Aorta (tissue), 5 donors: ENCODE results near the gene ELL2. TPM values are rescaled to one million over a fixed set of nuclear protein-coding genes. Genes with fewer than 3 reads are reported as not detected.

Source experiments
- ATAC-seq: fragments of 200-7000 bp; cut with Tn5 transposase; one replicate; pipeline ENCODE4 v1.9.1; 2022; ENCODE audit warnings: moderate library complexity; ENCODE audit not compliant: low FRiP score
- DNase-seq, 2 donors: peaks; one replicate each; pipeline ENCODE4 v3.0.0-alpha.2; 2020
- H3K27ac ChIP-seq, 2 donors: one replicate each; pipeline ENCODE4 v1.5.1; 2013; ENCODE audit warnings: low read length in 2 of 2, mild to moderate bottlenecking in 2 of 2, moderate library complexity in 2 of 2, control low read depth in 1 of 2, inconsistent platforms in 1 of 2, low read depth in 1 of 2
- H3K27me3 ChIP-seq, 2 donors: one replicate each; pipeline ENCODE4 v1.6.1; 2013; ENCODE audit warnings: control low read depth in 1 of 2, low read length in 1 of 2, mild to moderate bottlenecking in 1 of 2, moderate library complexity in 1 of 2; ENCODE audit not compliant: insufficient read depth in 2 of 2, control insufficient read depth in 1 of 2
- H3K36me3 ChIP-seq, 2 donors: one replicate each; pipeline ENCODE4 v1.6.1; 2013; ENCODE audit warnings: control low read depth in 1 of 2, low read length in 1 of 2, mild to moderate bottlenecking in 1 of 2; ENCODE audit not compliant: insufficient read depth in 2 of 2, control insufficient read depth in 1 of 2
- H3K4me1 ChIP-seq, 2 donors: one replicate each; pipeline ENCODE4 v1.6.1; 2013; ENCODE audit warnings: low read length in 2 of 2, control low read depth in 1 of 2, mild to moderate bottlenecking in 1 of 2, moderate library complexity in 1 of 2; ENCODE audit not compliant: insufficient read depth in 2 of 2, control insufficient read depth in 1 of 2
- H3K4me3 ChIP-seq, 2 donors: one replicate each; pipeline ENCODE4 v1.5.1; 2013; ENCODE audit warnings: low read length in 2 of 2, control low read depth in 1 of 2, mild to moderate bottlenecking in 1 of 2
- H3K9me3 ChIP-seq: one replicate; pipeline ENCODE4 v1.6.1; 2013; ENCODE audit warnings: mild to moderate bottlenecking, low read length; ENCODE audit not compliant: control insufficient read depth
- WGBS, 2 donors: extraction: QIAGEN DNeasy Blood & Tissue Kit; methylation state at CpG; one replicate each; pipeline ENCODE4 v1.1.7; 2013; 5-methylcytosine and 5-hydroxymethylcytosine counted together
- intact Hi-C, 2 donors: fragments of 100-400 bp; cut with DNase I; formaldehyde crosslinking; loops; one replicate each; pipeline versions ENCODE4 v1.14.2 to v1.15.0; 2022
- polyA plus RNA-seq, 2 donors: library from polyadenylated mRNA; stranded (reverse); fragments of 200-250 nt; gene quantifications; one replicate each; pipeline ENCODE4 v1.2.3, GENCODE V29; 2013
- total RNA-seq, 2 donors: library from RNA; stranded (reverse); fragmentation: NEBNext Ultra II Directional; extraction: Animal tissue kit (Norgen Biotek cat#: 25700); gene quantifications; one replicate each; pipeline ENCODE4 v1.2.1, GENCODE V29; 2021
- donor health status: healthy with polysubstance abuse.
- donor health status: Bipolar disorder and iron deficiency.
- donor health status: DM: no; HTN: no; CAD: no.
- donor health status: DM: no; HTN: no; CAD: no.
- donor health status: DM: yes; HTN: yes; CAD: no.

The ELL2 gene
- total and polyA plus RNA-seq, 4 donors = 36.6 to 207 (median 77.9) TPM

- ATAC-seq (no peak), DNase-seq (no peak)
- Histone ChIP-seq H3K27ac (no peak overlapping the region), H3K27me3 (no peaks in the 10 kb centered on the region), H3K9me3 (no peaks in the 10 kb centered on the region), H3K4me1 (no peaks in the 10 kb centered on the region), H3K4me3 (no peak overlapping the region), H3K36me3 (no peaks in the 10 kb centered on the region)
- 13% methylated on average over 1 of the region's 1 CpG for WGBS, 2 donors
- intact Hi-C loops = loop anchor here (1.0 to 5.0 kb wide), 5 partner anchors 66 to 200 kb away; partner anchors contain the start of genes RFESD (in 1 of the 2) and RHOBTB3 (in 1 of the 2)
These were observed 114.4 kb downstream of the ELL2 start for GRCh38 chr5:95847261-95847592.

- peak in 1 of 2 donors; percentile 69 for DNase-seq
- no peak overlapping the region for H3K27ac ChIP-seq
These were observed 114.9 kb downstream of the ELL2 start for GRCh38 chr5:95846554-95847260.

DNA sequence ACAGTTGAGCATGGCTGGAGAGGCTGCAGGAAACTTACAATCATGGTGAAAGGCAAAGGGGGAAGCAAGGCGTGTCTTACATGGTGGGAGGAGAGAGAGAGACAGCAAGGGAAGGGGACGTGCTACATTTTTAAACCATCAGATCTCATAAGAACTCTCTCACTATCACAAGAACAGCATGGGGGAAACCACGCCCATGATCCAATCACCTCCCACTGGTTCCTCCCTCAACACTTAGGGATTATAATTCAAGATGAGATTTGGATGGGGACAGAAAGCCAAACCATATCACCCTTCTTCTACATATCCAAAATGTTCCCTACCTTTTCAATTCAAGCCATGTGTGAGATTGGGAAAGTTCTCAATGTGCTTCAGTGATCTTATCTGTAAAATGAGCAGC lies 116.3 kb downstream of the ELL2 start:
- H3K36me3 ChIP-seq = no peaks in the 10 kb centered on the region
- H3K27ac ChIP-seq = no peak overlapping the region
- H3K27me3 ChIP-seq = no peaks in the 10 kb centered on the region
- WGBS, 2 donors = 86 to 89% methylated on average over 3 of the region's 3 CpGs
- ATAC-seq (no peak), DNase-seq (no peak)
- no peak overlapping the region for H3K4me3 ChIP-seq
- intact Hi-C loops = loop anchor here (5.0 kb wide), 4 partner anchors 113 to 198 kb away; partner anchors contain the start of genes RFESD (in 1 of the 2) and RHOBTB3 (in 1 of the 2)
- no peaks in the 10 kb centered on the region for H3K9me3 ChIP-seq
- H3K4me1 ChIP-seq = no peaks in the 10 kb centered on the region

More at GRCh38 chr5:95846554-95847260, 114.9 kb downstream of the ELL2 start:
- intact Hi-C loops = loop anchor here (1.0 to 5.0 kb wide), 5 partner anchors 65 to 199 kb away; partner anchors contain the start of genes RFESD (in 1 of the 2) and RHOBTB3 (in 1 of the 2)
- Histone ChIP-seq H3K4me1 (no peaks in the 10 kb centered on the region), H3K36me3 (no peaks in the 10 kb centered on the region), H3K27me3 (no peaks in the 10 kb centered on the region), H3K4me3 (no peak overlapping the region), H3K9me3 (no peaks in the 10 kb centered on the region)
- 65 to 72% methylated on average over 7 of the region's 7 CpGs for WGBS, 2 donors
- peak; percentile 93 for ATAC-seq

GRCh38 chr5:95843733-95844223 lies 117.9 kb downstream of the ELL2 start:
- ATAC-seq = peak; percentile 51
- H3K27ac ChIP-seq = no peak overlapping the region
- intact Hi-C loops = loop anchor here in 1 of 2 donors (5.0 kb wide), 1 partner anchor 36 kb away; no protein-coding TSS in a partner anchor

DNA sequence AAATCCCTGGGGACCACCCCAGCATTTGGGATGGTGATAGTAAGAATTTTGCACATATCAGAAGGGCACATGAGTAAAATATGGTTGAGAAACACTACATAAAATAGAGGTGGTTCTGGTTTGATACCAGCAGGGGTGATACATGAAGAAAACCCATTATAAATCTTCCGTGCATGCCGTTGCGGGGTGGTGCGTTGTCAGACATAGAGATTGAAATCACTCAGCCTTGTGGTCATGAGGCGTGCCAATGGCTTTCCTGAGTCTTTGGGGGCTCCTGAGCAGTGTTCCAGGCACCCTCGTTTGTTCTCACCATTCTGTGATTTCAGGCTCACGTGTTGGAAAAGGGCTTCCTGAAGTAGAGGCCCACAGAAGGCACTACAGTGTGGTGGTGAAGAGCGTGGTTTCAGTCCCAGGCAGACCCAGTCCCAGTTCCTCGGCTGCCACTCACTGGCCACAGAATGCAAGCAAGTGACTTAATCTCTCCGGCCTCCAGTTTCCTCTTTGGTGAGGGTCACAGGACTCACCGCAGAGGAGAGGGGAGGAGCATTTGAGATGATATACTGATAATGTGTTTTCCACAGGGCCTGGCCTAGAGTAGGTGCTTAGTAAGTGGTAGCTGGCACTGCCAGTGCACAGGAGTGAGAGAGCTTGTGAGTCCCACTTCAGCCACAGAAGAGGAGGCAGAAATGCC lies 118.7 kb downstream of the ELL2 start:
- no peaks in the 10 kb centered on the region for H3K27me3 ChIP-seq
- no peaks in the 10 kb centered on the region for H3K36me3 ChIP-seq
- no peak overlapping the region for H3K4me3 ChIP-seq
- H3K9me3 ChIP-seq = no peaks in the 10 kb centered on the region
- no peaks in the 10 kb centered on the region for H3K4me1 ChIP-seq
- DNase-seq (peak; percentile 53 to 87), ATAC-seq (peak; percentile 51)
- intact Hi-C loops = loop anchor here in 1 of 2 donors (5.0 kb wide), 1 partner anchor 36 kb away; no protein-coding TSS in a partner anchor
- WGBS, 2 donors = 75 to 76% methylated on average over 11 of the region's 11 CpGs
- no peak overlapping the region for H3K27ac ChIP-seq

More at GRCh38 chr5:95843733-95844223, 117.9 kb downstream of the ELL2 start:
- 44 to 50% methylated on average over 3 of the region's 3 CpGs for WGBS, 2 donors
- H3K36me3 ChIP-seq = no peaks in the 10 kb centered on the region
- no peaks in the 10 kb centered on the region for H3K9me3 ChIP-seq
- DNase-seq = no peak
- no peaks in the 10 kb centered on the region for H3K4me1 ChIP-seq
- no peak overlapping the region for H3K4me3 ChIP-seq
- H3K27me3 ChIP-seq = no peaks in the 10 kb centered on the region

- H3K27me3 ChIP-seq = no peaks in the 10 kb centered on the region
- H3K27ac ChIP-seq = no peak overlapping the region
- 86 to 87% methylated on average over 8 of the region's 8 CpGs for WGBS, 2 donors
- H3K9me3 ChIP-seq = no peaks in the 10 kb centered on the region
- DNase-seq (peak in 1 of 2 donors; percentile 62), ATAC-seq (peak; percentile 81)
- intact Hi-C loops = loop anchor here in 1 of 2 donors (5.0 kb wide), 1 partner anchor 35 kb away; no protein-coding TSS in a partner anchor
- H3K36me3 ChIP-seq = no peaks in the 10 kb centered on the region
- H3K4me1 ChIP-seq = no peaks in the 10 kb centered on the region
- H3K4me3 ChIP-seq = no peak overlapping the region
These were observed 119.5 kb downstream of the ELL2 start for GRCh38 chr5:95841914-95842812.

GRCh38 chr5:95840956-95841705 lies 120.5 kb downstream of the ELL2 start:
- 91 to 96% methylated on average over 1 of the region's 1 CpG for WGBS, 2 donors
- no peak for ATAC-seq
- intact Hi-C loops = loop anchor here in 1 of 2 donors (5.0 kb wide), 1 partner anchor 34 kb away; no protein-coding TSS in a partner anchor
- no peaks in the 10 kb centered on the region for H3K27me3 ChIP-seq
- no peaks in the 10 kb centered on the region for H3K36me3 ChIP-seq
- DNase-seq = no peak
- H3K4me3 ChIP-seq = no peak overlapping the region
- H3K9me3 ChIP-seq = no peaks in the 10 kb centered on the region
- H3K4me1 ChIP-seq = peaks cover 0 to 7% of the 10 kb centered on the region in 2 donors
- no peak overlapping the region for H3K27ac ChIP-seq
